ENCODE measurements around the gene FNDC3B. TPM values are rescaled to one million over a fixed set of nuclear protein-coding genes. Genes with fewer than 3 reads are reported as not detected.

The FNDC3B gene
- total and polyA plus RNA-seq, 2 donors (not counting 3 experiments of a cell fraction or from before 2014, with no cell fraction given): 91.6 to 295 TPM

- Histone ChIP-seq H3K9me1 (replicated peaks; ENCODE audit: control insufficient read depth, extremely low read depth, insufficient read depth, low read length) (no peaks in the 10 kb centered on the region), H3K36me3 (ENCODE audit: control insufficient read depth in 2 of 2, extremely low read depth in 1 of 2, insufficient read depth in 2 of 2, low read length in 2 of 2) (peaks cover 42 to 45% of the 10 kb centered on the region in 2 experiments), H3K4me3 (replicated peaks in 1 of 3; ENCODE audit: insufficient read depth in 1 of 3, low read depth in 1 of 3, low read length in 3 of 3) (no peak overlapping the region), H3K4me1 (ENCODE audit: control insufficient read depth, extremely low read depth, insufficient read depth, low read length) (no peaks in the 10 kb centered on the region), H3K27ac (ENCODE audit: insufficient read depth, low read depth, low read length) (no peak overlapping the region), H3K4me2 (ENCODE audit: insufficient read depth, low read length) (no peak overlapping the region), H3K9me3 (replicated peaks; ENCODE audit: control insufficient read depth, insufficient read depth, low read length) (no peaks in the 10 kb centered on the region), H2AFZ (ENCODE audit: low read depth, low read length) (no peak overlapping the region), H3K27me3 (ENCODE audit: control insufficient read depth in 2 of 2, insufficient read depth in 2 of 2, low read length in 2 of 2) (no peaks in the 10 kb centered on the region), H3K79me2 (ENCODE audit: control insufficient read depth, insufficient read depth, low read length) (no peaks in the 10 kb centered on the region), H4K20me1 (replicated peaks; ENCODE audit: control insufficient read depth, extremely low read depth, insufficient read depth, low read length) (no peaks in the 10 kb centered on the region), H3K9ac (replicated peaks; ENCODE audit: extremely low read depth, insufficient read depth, low read length) (no peak overlapping the region)
- no TSS peak for BruUV-seq (replicated peaks)
- DNase-seq (ENCODE audit: low read depth, low spot score): no peak
- no peak for FAIRE-seq
- CTCF ChIA-PET: no interaction called here
- dilution Hi-C loops (cut with MboI; ENCODE audit: extremely low pct_ligation_motif_present, low sequenced_read_pairs) (no loop called here), intact Hi-C loops (cut with micrococcal nuclease) (no loop called here)
- TF ChIP-seq MAX (IDR thresholded peaks at IDR 0.05; ENCODE audit: insufficient read depth, insufficient read length) (no peak), FOS (IDR thresholded peaks at IDR 0.05; ENCODE audit: borderline replicate concordance, insufficient read depth, low read length) (no peak), POLR2A (IDR thresholded peaks at IDR 0.05; ENCODE audit: low read depth, low read length) (no peak), GATA2 (IDR thresholded peaks at IDR 0.05; ENCODE audit: insufficient read depth, insufficient read length, low read depth, low read length) (no peak), CTCF (IDR thresholded peaks at IDR 0.05; ENCODE audit: extremely low read depth in 1 of 2, insufficient read depth in 1 of 2, low read depth in 1 of 2, low read length in 2 of 2) (no peak), EZH2 (IDR thresholded peaks at IDR 0.05; ENCODE audit: borderline replicate concordance, low read depth, low read length, severe bottlenecking) (no peak), JUN (IDR thresholded peaks at IDR 0.05; ENCODE audit: borderline replicate concordance, insufficient read depth, insufficient read length, low read depth) (no peak), POLR2AphosphoS5 (IDR thresholded peaks at IDR 0.05; ENCODE audit: insufficient read depth, low read depth, low read length) (no peak), MYC (IDR thresholded peaks at IDR 0.05; ENCODE audit: low read depth, low read length) (no peak)
- POLR2A ChIA-PET: no interaction called here
These were observed 286.1 kb downstream of the FNDC3B start for GRCh38 chr3:172325461-172325860.
